HK-2 (cell line): Measurements from ENCODE around the gene TUBGCP6.
A peak's percentile ranks its signal among the peaks of the same experiment; 100 is the strongest.

Source experiments
- DNase-seq: peaks from one replicate; pipeline ENCODE4 v3.0.0-alpha.2; 2018; ENCODE audit not compliant: unreplicated experiment

TUBGCP6 gene

GRCh38 chr22:50226063-50226874 is 18.6 kb downstream of the TUBGCP6 start:
- no peak for DNase-seq

- DNase-seq = no peak
Measured at GRCh38 chr22:50225200-50225969, 19.4 kb downstream of the TUBGCP6 start.

GRCh38 chr22:50224071-50224470 is 20.8 kb downstream of the TUBGCP6 start:
- DNase-seq = no peak

GRCh38 chr22:50222508-50222907 is 22.3 kb downstream of the TUBGCP6 start:
- DNase-seq = no peak

- no peak for DNase-seq
Measured at GRCh38 chr22:50221410-50222300, 23.2 kb downstream of the TUBGCP6 start.

GRCh38 chr22:50220603-50221409 is 24.0 kb downstream of the TUBGCP6 start:
- no peak for DNase-seq

GRCh38 chr22:50219800-50220602 is 24.8 kb downstream of the TUBGCP6 start:
- DNase-seq = no peak

GRCh38 chr22:50218996-50219727 is 25.7 kb downstream of the TUBGCP6 start:
- DNase-seq = peak; percentile 51

GRCh38 chr22:50218153-50218995 is 26.4 kb downstream of the TUBGCP6 start:
- DNase-seq = no peak

- no peak for DNase-seq
Measured at GRCh38 chr22:50217543-50218152, 27.2 kb downstream of the TUBGCP6 start.

GRCh38 chr22:50216684-50217520 is 27.9 kb downstream of the TUBGCP6 start:
- no peak for DNase-seq

GRCh38 chr22:50216055-50216683 is 28.7 kb downstream of the TUBGCP6 start:
- no peak for DNase-seq

GRCh38 chr22:50215297-50216054 is 29.3 kb downstream of the TUBGCP6 start:
- DNase-seq = no peak

GRCh38 chr22:50213263-50213662 is 31.6 kb downstream of the TUBGCP6 start:
- DNase-seq = no peak

- no peak for DNase-seq
Measured at GRCh38 chr22:50211147-50211546, 33.7 kb downstream of the TUBGCP6 start.
